Umbilical cord (tissue), 2 donors: ENCODE results near the gene FOXC2. TPM values are rescaled to one million over a fixed set of nuclear protein-coding genes. Genes with fewer than 3 reads are reported as not detected.

Source experiments
- DNase-seq: peaks from one replicate; pipeline ENCODE4 v3.0.0-alpha.2; 2015; ENCODE audit warnings: low spot score
- total RNA-seq: library from RNA; depleted of rRNA; stranded (reverse); fragments of >200 nt; gene quantifications from one replicate; pipeline ENCODE4 v1.2.3, GENCODE V29; 2014; ENCODE audit warnings: low replicate concordance; ENCODE audit not compliant: insufficient read depth

FOXC2 gene
- total RNA-seq, 1 donor from 2014 or later: 1.2 TPM

DNA sequence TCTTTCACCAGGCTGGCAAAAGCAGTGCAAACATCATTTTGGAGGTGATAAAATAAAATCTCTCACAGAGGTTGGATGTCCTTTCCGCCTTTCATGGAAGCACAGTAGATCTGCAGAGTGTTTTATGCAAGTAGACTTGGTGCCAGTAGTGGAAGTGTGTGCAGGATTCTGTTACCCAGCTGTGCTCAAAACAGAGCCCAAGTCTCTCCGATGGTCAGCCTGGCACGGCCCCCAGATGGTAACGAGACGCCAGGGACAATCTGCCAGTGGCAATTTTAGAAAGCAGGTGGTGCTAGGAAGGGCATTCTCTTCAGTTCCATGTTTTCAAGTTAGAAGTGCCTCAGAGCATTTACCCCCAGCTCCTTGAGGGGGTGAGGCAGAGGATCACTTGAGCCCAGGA is 10.1 kb upstream of the FOXC2 start:
- DNase-seq: no peak

DNA sequence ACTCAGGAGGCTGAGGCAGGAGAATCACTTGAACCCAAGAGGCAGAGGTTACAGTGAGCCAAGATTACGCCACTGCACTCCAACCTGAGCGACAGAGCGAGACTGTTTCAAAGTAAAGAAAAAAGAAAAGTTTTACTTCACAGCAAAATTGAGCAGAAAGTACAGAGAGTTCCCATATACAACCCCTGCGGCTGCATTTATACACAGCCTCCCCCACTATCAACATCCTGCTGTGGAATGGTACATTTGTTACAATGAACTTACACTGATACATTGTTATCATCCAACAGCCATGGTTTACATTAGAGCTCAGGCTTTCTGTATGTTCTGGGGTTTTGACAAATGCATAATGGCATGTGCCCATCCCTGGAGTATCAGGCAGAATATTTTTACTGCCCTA is 9.0 kb upstream of the FOXC2 start:
- no peak for DNase-seq

DNA sequence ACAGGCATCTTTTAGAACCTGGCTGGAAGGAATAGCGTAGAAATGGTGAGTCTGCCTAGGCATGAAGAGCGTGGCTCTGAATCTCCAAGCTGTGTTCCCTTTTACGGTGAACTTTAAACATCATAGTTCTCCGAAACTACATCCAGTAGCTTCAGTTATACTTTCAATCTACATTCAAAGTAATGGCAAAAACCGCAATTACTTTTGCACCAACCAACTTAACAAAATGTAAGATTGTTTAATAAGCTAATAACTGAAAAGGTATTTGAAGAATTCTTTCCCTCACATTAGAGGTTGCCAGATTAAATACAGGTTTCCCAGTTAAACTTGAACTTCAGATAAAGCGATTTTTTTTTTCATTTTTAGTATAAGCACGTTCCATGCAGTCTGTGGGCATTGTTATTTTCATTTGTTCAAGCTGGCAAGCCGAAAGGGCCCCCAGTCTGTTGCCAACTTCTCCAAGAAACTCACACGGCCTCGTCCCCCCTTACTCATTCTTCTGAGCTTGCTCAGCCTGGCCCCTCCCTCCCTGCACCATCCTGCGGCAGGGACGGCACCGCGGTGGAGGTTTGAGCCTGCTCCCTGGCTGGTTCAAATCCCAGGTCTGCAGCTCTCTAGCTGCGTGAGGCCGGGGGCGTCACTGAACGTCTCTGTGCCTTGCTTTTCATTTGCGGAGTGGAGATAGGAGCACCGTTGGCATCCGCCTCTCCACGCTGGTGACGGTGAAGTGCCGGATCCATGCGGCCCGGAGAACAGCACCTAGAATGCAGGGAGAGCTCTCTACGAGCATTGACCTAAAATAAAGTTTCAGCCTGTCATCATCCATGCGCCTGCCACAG is 8.1 kb upstream of the FOXC2 start:
- no peak for DNase-seq

DNA sequence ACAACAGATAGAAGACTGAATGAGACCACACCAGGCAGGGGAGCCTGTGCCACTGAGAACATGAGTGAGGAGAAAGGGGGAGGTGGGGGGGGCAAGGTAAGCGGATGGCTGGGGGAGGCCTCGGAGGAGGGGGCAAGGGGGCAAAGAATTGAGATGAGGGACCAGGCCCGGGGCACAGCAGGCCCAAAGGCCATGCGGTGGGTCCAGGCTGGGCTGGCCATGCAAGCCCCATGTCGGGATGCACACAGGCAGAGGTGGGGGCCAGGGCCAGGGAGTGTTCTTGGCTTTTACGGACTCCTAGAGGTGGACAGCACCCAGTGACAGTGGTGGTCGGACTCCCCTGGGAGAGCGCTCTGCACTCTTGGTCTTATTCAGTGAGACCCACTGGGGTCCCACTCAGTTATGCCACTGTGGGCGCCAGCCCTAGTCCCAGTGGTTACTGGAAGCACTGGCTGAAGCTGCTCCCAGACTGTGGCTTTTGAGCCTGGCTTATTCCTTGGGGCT is 6.8 kb upstream of the FOXC2 start:
- DNase-seq: no peak

DNA sequence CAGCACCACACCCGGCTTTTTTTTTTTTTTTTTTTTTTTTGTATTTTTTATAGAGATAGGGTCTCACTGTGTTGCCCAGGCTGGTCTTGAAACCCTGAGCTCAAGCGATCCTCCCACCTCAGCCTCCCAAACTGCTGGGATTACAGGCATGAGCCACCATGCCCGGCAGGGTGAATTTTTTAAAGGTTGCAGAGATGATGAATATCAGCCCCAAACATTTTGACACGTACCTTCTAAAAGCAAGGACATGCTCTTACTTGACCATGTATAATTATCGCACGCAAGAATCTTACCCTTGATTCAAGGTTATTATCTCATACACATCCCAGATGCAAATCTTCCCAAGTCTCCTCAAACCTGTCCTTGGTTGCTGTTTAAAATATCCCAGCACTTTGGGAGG is 4.3 kb upstream of the FOXC2 start:
- no peak for DNase-seq

DNA sequence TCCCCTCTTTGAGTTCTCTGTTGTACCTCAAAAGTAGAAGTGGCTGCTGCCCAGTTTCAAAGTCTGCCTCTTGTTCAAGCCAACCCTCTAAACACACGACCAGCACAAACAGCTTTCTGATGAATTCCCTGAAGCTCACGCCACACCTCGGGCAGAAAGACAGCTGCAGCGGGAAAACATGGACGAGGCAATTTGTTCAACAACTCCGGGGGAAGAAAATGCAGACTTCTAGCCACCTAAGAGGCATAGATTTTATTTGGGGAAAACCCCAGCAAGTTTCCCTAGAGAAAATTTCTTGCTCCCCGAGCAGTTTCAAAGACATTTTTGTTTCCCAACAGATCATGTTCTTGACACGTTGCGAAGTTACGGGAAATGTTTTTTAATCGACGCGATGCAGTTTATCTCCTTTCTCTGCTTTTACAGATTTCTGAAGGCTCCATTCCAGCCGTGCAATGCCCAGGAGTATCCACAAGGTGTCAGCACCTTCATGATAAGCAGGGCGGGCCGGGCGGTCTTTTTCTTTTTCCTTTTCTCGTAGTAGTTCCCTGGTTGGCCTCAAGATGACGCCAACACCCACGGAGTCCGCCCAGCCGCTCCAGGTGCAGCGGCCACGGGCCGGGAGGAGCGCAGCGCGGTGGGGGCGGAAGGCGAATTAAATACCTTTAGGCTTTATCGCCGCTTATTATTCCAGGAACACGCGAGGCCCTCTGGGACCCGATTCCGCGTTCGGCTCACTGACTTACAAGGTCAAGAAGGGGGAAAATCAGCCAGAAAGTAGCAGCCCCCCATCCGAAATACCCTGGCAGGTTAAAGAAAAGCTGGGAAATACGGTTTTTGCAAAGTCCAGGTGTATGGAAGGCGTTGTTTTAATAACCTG is 2.9 kb upstream of the FOXC2 start:
- DNase-seq: peak; percentile 92

DNA sequence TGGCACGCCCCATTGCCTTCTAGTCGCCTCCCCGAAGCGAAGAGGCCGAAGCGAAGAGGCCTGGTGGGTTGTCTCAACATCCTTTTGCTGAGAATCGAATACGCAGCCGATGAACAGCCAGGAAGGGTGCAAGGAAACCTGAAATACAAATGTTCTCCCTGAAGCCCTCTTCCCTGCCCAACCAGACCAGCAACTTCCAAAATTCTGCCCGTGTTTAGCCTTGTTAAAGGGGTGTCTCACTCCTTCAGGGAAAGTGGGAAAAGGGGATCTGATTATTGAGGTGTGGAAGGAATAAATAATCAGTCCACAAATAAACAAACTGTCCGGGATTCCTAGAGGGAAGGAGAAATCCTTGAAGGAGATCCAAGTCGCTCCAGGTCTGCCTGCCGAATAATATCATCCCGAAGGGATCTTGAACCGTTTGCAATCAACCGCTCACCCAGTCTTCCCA is 1.4 kb upstream of the FOXC2 start:
- no peak for DNase-seq

DNA sequence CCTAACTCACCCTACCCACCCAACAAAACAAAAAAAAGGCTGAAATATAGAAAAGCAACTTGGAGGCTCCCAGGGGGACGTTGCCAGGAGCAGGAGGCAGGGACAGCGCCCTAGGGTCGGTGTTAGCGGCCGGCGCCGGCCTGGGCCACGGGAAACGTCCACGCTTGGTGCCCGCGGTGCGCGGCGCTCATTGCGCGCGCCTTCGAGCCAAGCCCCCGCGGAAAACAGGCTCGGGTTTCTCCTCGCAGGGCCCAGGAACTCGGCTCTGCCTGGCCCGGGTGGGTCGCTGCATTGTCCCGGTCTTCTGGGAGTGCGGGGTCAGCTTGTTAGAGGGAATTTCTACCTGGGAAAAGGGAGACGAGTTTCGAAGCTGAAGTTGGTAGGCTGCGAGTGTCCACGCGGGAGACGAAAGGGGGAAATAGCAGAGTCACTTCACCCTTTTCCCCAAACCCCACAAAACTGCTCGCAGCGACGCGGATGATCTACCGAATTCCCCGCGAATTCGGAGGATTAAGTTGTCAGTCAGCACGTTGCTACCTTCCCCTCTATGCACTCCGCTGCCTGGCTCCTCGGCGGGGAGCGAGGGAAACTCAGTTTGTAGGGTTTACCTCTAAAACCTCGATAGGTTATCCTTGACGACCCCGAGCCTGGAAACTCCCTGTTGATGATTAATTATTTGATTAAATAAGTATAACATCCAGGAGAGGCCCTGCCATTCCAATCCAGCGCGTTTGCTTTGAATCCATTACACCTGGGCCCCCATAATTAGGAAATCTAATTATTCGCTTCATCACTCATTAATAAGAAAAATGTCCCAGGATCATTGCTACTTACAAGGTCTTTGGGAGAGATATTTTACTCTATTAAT is 751 bp upstream of the FOXC2 start:
- no peak for DNase-seq

DNA sequence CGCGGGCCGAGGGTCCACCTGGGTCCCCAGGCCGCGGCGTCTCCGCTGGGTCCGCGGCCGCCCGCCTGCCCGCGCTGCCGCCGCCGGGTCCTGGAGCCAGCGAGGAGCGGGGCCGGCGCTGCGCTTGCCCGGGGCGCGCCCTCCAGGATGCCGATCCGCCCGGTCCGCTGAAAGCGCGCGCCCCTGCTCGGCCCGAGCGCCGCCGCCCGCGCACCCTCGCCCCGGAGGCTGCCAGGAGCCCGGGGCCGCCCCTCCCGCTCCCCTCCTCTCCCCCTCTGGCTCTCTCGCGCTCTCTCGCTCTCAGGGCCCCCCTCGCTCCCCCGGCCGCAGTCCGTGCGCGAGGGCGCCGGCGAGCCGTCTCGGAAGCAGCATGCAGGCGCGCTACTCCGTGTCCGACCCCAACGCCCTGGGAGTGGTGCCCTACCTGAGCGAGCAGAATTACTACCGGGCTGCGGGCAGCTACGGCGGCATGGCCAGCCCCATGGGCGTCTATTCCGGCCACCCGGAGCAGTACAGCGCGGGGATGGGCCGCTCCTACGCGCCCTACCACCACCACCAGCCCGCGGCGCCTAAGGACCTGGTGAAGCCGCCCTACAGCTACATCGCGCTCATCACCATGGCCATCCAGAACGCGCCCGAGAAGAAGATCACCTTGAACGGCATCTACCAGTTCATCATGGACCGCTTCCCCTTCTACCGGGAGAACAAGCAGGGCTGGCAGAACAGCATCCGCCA is 504 bp downstream of the FOXC2 start:
- DNase-seq: no peak

DNA sequence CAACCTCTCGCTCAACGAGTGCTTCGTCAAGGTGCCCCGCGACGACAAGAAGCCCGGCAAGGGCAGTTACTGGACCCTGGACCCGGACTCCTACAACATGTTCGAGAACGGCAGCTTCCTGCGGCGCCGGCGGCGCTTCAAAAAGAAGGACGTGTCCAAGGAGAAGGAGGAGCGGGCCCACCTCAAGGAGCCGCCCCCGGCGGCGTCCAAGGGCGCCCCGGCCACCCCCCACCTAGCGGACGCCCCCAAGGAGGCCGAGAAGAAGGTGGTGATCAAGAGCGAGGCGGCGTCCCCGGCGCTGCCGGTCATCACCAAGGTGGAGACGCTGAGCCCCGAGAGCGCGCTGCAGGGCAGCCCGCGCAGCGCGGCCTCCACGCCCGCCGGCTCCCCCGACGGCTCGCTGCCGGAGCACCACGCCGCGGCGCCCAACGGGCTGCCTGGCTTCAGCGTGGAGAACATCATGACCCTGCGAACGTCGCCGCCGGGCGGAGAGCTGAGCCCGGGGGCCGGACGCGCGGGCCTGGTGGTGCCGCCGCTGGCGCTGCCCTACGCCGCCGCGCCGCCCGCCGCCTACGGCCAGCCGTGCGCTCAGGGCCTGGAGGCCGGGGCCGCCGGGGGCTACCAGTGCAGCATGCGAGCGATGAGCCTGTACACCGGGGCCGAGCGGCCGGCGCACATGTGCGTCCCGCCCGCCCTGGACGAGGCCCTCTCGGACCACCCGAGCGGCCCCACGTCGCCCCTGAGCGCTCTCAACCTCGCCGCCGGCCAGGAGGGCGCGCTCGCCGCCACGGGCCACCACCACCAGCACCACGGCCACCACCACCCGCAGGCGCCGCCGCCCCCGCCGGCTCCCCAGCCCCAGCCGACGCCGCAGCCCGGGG is 1.3 kb downstream of the FOXC2 start:
- no peak for DNase-seq

DNA sequence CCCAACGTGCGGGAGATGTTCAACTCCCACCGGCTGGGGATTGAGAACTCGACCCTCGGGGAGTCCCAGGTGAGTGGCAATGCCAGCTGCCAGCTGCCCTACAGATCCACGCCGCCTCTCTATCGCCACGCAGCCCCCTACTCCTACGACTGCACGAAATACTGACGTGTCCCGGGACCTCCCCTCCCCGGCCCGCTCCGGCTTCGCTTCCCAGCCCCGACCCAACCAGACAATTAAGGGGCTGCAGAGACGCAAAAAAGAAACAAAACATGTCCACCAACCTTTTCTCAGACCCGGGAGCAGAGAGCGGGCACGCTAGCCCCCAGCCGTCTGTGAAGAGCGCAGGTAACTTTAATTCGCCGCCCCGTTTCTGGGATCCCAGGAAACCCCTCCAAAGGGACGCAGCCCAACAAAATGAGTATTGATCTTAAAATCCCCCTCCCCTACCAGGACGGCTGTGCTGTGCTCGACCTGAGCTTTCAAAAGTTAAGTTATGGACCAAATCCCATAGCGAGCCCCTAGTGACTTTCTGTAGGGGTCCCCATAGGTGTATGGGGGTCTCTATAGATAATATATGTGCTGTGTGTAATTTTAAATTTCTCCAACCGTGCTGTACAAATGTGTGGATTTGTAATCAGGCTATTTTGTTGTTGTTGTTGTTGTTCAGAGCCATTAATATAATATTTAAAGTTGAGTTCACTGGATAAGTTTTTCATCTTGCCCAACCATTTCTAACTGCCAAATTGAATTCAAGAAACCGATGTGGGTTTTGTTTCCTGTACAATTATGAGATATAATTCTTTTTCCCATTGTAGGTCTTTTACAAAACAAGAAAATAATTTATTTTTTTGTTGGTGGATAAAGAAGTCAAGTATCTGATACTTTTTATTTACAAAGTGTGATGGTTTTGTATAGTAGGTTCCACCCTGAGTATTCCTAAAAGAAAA is 2.3 kb downstream of the FOXC2 start:
- DNase-seq: no peak

DNA sequence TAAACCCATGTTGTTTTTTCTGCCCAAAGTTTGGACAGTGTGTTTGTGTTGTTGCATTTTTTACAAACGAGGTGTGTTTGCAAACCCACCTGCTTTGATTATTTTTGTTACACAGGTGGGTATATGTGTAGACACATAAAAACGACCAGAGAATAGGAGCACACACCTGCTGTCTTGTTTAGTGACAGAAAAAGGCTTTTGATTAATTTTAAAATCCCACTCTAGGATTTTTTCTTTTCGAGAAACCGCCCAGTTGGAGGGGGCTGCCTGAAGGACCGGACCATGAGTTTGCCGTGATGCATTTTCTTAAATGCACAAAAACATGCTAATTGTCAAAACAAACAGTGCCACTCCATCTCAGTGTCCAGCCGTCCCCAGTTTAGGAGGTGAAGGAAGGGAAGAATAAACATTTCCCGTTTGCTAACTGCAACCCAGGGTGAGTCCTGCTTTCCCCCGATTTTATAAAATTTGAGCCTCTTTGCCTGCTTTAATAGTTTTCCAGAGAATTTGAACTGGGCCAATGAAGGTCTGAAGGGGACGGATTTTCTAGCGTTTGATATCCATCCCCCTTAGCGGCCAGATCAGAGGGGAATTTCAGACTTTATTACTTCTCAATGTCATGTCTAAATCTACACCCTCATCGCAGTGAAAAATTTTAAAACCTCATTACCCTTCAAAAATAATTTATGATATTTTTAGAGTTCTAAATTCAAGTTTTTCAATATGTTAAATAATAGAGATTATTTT is 3.2 kb downstream of the FOXC2 start:
- DNase-seq: no peak

DNA sequence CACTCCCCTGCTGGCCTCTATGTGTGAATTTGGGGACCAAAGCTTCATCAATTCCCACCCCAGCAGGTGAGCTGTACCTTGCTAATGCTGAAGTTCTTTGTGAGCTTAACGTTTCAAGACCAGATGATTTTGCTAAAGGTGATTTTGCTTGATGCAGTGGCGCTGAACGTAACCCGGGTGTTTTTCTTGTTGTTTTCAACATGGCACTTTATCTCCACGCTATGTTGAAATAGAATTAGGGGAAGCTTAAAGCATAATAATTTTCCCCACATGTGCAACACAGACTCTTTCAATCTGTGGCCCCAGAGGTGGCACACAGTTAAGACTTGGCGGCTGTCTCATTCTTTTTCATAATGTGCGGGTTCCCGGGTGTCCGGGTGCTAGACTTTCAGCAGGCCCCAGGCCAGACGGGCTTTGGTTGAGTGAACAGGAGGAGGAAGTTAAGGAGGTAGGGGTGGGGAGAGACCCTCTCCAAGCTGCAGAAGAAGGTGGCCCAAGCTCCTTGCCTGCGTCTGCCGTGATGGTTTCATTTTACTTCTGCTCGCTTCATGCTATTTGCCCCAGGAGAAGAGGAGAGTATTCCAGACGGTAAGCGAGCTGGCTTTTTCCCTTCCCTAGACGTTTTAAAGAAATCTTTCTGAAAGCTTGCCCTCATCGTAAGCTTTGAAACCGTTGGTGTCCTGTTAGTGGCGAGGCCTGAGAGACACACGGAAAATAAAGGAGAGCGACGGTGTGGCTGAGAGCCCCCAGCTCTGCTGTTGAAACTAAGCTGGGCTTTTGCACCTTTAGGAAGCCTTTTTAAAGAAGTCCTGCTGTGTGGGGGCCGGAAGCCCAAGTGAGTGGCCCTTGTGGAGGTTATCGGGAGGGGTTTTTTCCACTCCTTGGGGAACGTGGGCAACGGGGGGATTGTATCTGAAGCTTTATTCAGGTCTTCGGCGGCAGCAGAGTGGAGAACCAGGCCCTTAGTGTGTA is 4.2 kb downstream of the FOXC2 start:
- DNase-seq: no peak

DNA sequence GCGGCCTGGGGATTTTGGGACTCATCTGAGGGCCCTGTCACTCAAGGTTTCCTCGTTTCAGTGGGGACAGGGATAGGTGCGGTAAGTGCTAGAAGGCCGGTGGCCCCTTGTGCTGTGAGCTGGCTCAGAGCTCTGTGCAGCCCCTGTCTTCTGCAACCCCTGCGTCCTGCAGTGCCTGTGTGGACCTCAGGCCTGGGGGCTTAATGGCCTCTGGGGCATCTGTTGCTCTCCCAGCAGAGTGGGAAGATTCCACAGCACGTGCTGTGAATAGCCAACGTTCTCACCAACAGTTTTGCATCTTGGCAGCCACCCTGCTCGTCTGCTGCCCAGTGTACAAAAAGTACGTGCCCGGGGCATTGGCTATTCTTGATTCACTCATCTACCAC is 4.9 kb downstream of the FOXC2 start:
- no peak for DNase-seq

DNA sequence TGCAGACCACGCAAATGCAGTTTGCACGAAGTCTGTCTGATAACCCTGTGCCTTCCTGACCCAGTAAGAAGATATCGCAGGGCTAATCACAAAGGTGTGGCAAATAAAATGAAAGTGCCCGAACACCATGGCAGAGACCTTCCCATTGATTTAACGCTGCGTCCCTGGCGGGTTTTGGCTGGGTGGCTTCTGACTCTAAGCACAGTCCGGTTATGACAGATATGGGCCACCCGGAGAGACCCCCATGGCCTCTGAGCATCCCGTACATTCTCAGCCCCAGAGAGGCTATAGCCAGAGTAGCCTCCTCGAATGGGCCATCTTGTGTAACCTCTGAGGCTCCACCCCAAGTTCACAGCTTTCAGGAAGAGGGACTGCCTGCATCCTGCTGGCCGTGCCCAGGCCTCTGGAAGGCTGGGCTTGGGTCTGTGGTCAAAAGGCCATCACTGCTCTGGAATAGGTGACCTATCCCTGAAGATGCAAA is 5.5 kb downstream of the FOXC2 start:
- DNase-seq: no peak

DNA sequence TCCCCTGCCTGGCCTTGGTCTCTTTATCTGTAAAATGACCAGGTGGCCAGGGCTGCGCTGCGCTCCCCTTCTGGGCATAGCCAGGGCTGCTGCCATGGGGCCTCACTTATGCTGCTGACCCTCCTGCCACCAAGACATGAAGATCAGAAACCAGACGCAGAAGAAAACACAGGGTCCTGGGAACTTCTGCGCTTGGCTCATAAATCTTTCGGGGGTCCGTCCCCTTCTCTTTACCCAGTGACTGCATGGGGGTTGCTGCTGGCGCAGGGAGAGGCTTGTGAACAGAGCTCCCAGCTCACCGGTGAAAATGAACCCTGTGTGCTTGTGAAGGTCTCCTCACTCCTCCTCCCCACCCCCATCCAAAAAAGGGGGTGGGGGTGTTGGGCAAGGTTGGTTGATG is 6.0 kb downstream of the FOXC2 start:
- DNase-seq: no peak

DNA sequence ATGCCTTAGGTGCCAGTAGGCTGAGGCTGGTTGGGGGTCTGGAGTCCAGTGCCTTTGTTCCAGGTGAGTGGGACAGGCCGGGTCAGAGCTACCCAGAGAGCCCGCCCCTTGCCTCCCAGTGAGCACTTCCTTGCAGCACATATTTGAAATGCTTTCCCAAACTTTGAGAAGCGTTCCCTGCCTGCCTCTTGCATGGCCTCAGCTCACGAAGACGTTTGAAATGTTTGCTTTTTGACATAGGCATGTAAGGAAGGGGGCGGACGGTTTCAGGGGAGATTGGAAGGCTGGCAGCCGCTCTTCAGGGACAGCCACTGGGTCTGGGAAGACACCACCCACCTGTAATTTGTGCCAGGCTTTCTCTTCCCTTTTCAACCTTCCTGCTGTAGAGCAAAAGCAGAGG is 6.6 kb downstream of the FOXC2 start:
- no peak for DNase-seq
